Measurements from ENCODE around the gene SYT11. TPM values are rescaled to one million over a fixed set of nuclear protein-coding genes. Genes with fewer than 3 reads are reported as not detected.

The SYT11 gene
- total and polyA plus RNA-seq, 9 of the 15 experiments (the other 6 are each of a cell fraction or from before 2014, with no cell fraction given), result 0.05 to 0.18 (median 0.11) TPM

DNA sequence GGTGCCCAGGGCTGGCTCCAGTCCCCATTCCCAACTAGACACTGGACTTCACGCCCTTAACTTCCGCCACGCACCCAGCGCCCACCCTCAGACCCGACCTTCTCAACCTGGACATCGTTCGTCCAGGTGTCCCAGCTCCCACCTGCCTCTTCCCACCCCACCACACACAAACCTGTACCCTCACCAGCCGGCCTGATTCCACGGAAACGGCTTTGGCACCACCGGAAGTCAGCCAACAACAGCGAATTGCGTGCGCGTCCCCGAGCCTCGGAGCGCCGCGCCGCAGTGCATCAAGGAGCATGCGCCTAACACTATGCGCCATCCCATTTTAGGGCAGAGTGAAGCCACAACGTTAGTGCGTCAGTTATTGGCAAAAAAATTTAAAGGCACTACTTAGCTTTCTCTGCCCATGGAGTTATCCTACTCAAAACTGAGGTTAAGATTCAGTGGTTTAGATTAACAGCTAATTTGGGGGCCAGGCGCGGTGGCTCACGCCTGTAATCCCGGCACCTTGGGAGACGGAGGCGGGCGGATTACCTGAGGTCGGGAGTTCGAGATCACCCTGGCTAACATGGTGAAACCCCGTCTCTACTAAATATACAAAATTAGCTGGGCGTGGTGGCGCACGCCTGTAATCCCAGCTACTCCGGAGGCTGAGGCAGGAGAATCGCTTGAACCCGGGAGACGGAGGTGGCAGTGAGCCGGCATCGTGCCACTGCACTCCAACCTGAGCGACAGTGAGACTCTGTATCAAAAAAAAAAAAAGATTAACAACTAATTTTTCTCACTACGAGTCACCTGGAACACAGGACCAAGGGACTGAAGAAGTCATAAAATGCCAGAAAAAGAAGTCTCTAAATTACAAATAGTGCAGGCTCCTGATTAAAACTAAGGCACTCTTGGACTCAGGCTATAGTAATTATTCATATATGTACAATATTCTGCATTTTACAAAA, 2.1 kb upstream of the SYT11 start, which contains the start of gene GON4L (continued):
- TF ChIP-seq, protein P1, sequence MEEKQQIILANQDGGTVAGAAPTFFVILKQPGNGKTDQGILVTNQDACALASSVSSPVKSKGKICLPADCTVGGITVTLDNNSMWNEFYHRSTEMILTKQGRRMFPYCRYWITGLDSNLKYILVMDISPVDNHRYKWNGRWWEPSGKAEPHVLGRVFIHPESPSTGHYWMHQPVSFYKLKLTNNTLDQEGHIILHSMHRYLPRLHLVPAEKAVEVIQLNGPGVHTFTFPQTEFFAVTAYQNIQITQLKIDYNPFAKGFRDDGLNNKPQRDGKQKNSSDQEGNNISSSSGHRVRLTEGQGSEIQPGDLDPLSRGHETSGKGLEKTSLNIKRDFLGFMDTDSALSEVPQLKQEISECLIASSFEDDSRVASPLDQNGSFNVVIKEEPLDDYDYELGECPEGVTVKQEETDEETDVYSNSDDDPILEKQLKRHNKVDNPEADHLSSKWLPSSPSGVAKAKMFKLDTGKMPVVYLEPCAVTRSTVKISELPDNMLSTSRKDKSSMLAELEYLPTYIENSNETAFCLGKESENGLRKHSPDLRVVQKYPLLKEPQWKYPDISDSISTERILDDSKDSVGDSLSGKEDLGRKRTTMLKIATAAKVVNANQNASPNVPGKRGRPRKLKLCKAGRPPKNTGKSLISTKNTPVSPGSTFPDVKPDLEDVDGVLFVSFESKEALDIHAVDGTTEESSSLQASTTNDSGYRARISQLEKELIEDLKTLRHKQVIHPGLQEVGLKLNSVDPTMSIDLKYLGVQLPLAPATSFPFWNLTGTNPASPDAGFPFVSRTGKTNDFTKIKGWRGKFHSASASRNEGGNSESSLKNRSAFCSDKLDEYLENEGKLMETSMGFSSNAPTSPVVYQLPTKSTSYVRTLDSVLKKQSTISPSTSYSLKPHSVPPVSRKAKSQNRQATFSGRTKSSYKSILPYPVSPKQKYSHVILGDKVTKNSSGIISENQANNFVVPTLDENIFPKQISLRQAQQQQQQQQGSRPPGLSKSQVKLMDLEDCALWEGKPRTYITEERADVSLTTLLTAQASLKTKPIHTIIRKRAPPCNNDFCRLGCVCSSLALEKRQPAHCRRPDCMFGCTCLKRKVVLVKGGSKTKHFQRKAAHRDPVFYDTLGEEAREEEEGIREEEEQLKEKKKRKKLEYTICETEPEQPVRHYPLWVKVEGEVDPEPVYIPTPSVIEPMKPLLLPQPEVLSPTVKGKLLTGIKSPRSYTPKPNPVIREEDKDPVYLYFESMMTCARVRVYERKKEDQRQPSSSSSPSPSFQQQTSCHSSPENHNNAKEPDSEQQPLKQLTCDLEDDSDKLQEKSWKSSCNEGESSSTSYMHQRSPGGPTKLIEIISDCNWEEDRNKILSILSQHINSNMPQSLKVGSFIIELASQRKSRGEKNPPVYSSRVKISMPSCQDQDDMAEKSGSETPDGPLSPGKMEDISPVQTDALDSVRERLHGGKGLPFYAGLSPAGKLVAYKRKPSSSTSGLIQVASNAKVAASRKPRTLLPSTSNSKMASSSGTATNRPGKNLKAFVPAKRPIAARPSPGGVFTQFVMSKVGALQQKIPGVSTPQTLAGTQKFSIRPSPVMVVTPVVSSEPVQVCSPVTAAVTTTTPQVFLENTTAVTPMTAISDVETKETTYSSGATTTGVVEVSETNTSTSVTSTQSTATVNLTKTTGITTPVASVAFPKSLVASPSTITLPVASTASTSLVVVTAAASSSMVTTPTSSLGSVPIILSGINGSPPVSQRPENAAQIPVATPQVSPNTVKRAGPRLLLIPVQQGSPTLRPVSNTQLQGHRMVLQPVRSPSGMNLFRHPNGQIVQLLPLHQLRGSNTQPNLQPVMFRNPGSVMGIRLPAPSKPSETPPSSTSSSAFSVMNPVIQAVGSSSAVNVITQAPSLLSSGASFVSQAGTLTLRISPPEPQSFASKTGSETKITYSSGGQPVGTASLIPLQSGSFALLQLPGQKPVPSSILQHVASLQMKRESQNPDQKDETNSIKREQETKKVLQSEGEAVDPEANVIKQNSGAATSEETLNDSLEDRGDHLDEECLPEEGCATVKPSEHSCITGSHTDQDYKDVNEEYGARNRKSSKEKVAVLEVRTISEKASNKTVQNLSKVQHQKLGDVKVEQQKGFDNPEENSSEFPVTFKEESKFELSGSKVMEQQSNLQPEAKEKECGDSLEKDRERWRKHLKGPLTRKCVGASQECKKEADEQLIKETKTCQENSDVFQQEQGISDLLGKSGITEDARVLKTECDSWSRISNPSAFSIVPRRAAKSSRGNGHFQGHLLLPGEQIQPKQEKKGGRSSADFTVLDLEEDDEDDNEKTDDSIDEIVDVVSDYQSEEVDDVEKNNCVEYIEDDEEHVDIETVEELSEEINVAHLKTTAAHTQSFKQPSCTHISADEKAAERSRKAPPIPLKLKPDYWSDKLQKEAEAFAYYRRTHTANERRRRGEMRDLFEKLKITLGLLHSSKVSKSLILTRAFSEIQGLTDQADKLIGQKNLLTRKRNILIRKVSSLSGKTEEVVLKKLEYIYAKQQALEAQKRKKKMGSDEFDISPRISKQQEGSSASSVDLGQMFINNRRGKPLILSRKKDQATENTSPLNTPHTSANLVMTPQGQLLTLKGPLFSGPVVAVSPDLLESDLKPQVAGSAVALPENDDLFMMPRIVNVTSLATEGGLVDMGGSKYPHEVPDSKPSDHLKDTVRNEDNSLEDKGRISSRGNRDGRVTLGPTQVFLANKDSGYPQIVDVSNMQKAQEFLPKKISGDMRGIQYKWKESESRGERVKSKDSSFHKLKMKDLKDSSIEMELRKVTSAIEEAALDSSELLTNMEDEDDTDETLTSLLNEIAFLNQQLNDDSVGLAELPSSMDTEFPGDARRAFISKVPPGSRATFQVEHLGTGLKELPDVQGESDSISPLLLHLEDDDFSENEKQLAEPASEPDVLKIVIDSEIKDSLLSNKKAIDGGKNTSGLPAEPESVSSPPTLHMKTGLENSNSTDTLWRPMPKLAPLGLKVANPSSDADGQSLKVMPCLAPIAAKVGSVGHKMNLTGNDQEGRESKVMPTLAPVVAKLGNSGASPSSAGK (IDR thresholded peaks at IDR 0.05), result peak; percentile 63
